Middle frontal gyrus (tissue), 1 donor: ENCODE measurements around the gene TSSK6.
A peak's percentile ranks its signal among the peaks of the same experiment; 100 is the strongest.

ENCODE experiments used
- DNase-seq: peaks from one replicate; pipeline ENCODE4 v3.0.0-alpha.2; 2015; ENCODE audit warnings: low spot score; ENCODE audit errors: extremely low spot score

Gene TSSK6

DNA sequence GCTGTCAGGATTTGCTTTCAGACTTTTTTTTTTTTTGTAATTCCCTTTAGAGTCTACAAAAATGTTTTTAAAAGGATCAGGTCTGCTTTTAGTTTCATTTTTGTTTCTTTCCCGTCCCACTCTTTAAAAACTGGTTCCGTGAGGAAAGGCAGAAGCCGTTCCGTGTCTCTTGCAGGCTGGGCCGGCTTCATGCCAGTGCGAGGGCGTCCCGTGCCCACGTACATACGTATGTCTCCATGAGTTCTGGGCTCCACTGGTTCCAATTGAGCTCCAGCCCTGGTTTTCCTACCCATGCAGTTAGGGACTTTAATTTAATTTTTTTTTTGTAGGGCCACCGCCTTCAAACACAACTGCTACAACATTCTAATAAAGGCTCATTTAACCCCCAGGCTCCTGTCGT, 8.8 kb downstream of the TSSK6 start:
- DNase-seq = no peak

GRCh38 chr19:19505669-19506326, 9.6 kb downstream of the TSSK6 start:
- DNase-seq = no peak

GRCh38 chr19:19504754-19505668, 10.3 kb downstream of the TSSK6 start:
- DNase-seq = no peak

- no peak for DNase-seq
Observed at GRCh38 chr19:19502808-19503602, 12.3 kb downstream of the TSSK6 start.

- no peak for DNase-seq
Observed at GRCh38 chr19:19502281-19502680, 13.1 kb downstream of the TSSK6 start.

DNA sequence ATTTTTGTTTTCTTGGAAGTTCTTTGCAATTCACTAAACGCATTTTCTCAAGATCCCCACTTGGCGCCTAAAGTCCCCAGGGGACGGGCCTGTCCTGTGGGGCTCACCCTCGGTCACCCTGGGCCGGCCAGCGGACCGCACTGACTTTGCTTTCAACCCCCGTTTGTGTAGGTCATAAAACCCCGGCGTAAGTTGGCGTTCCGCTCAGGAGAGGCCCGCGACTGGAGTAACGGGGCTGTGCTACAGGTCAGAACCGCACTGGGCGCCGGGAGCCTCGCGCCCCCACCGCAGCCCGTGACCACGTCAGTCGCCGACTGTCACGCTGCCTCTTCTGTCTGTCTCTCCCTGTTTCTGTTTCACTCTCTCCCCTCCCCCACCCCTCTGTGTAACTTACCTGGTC, 13.6 kb downstream of the TSSK6 start:
- no peak for DNase-seq

DNA sequence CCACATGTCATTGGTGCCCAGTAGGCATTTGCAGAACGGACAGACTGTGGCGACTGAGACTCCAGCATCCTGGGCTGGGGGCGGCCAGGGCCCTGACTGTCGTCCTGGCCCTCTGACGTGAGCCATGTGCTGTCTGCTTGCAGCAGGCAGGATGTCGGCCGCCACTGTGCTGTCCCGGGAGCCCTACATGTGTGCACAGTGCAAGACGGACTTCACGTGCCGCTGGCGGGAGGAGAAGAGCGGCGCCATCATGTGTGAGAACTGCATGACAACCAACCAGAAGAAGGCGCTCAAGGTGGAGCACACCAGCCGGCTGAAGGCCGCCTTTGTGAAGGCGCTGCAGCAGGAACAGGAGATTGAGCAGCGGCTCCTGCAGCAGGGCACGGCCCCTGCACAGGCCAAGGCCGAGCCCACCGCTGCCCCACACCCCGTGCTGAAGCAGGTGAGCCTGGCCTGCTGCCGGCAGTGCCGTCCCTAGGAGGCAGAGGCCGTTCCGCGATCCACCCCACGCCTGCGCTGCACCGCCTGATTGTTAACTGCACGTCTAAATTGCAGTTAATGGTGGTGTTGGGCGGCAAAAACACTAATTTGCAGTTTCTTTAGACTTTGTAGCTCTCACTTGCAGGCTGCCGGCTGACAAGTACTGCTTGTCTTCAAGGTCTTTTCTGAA, 14.2 kb downstream of the TSSK6 start:
- DNase-seq = no peak

DNA sequence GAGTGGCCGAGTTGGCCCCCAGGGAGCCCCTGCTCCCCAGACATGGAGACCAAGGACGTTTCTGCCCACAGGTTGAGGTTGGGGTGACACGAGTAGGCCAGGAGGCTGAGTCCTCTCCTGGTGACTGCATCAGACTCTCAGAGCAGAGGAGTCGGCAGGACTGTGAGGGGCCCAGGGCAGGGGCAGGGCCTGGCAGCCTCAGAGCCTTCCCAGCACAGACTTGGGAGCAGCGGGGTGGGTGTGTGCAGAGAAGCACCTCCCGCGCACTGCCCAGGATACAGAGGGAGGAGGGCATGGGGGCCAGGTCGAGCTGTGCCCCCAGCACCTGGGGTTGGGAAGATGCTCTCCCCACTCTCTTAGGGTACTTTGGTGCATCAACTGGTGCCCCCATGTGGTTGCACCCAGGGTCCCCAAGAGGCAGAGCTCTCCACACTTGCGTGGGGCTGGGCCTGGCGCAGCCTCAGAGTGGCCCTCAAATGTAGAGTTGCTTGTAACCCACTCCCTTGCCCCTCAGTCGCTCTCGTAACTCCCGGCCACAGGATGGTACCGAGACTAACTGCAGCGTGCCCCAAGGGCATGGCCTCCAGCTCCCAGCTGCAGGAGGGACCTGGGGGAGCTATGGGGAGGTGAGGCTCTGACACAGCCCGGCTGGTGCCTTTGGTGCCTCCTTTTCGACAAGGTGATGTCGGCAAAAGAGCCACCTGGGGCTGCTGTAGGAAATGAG, 15.9 kb downstream of the TSSK6 start:
- no peak for DNase-seq

GRCh38 chr19:19498255-19498991, 16.9 kb downstream of the TSSK6 start:
- DNase-seq = no peak

GRCh38 chr19:19495614-19496603, 19.4 kb downstream of the TSSK6 start:
- DNase-seq = no peak

DNA sequence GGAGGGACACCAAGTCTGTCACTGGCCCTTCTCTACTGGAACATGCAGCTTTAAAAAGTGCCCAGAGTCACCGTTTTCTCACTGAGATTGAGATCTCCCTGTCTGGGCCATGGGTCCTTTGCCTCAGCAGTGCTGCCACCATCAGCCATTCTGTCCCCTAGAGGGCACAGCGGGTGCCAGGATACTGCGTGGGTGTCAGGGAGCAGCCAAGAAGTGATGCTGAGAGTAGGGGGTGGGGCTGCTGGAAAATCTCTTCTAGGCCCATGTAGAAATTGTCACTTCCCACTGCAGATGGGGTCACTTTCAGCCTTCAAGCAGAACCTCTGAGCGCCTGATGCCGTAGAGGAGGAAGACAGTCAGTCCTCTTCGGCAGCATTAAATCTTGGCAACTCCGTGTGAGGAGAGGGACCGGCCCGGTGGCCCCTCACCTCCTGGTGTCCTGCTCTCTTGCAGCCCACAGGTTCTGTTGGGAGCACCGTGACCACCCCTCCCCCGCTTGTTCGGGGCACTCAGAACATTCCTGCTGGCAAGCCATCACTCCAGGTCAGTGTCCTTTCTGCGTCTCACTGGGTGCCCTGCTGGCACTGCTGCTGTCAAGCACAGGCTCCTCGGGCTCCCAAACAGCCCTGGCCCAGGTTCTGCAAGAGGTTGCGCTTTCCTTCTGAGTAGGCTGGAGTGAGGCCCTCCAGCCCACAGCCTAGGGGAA, 21.4 kb downstream of the TSSK6 start:
- no peak for DNase-seq

DNA sequence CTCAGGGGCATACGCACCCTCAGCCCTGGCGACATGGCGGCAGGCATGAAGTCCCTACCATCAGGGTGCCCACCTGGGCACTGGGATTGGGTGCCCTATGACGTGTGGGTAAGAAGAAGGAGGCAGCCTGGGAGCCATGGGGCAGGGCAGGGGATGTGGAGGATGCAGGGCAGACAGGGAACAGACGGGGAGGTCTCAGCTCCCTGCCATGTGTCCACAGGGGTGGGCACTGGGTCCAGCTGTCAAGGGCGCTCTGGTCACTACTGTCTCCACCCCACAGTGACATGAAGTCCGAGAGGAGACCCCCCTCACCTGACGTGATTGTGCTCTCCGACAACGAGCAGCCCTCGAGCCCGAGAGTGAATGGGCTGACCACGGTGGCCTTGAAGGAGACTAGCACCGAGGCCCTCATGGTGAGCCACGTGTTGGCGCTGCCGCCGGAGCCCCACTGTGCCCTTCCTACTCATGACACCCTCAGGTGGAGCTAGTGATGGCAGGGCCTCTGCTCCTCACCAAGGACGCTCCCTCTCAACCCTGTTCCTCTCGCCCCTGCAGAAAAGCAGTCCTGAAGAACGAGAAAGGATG, 23.2 kb downstream of the TSSK6 start:
- no peak for DNase-seq

- DNase-seq = no peak
Observed at GRCh38 chr19:19491321-19492025, 23.9 kb downstream of the TSSK6 start.

DNA sequence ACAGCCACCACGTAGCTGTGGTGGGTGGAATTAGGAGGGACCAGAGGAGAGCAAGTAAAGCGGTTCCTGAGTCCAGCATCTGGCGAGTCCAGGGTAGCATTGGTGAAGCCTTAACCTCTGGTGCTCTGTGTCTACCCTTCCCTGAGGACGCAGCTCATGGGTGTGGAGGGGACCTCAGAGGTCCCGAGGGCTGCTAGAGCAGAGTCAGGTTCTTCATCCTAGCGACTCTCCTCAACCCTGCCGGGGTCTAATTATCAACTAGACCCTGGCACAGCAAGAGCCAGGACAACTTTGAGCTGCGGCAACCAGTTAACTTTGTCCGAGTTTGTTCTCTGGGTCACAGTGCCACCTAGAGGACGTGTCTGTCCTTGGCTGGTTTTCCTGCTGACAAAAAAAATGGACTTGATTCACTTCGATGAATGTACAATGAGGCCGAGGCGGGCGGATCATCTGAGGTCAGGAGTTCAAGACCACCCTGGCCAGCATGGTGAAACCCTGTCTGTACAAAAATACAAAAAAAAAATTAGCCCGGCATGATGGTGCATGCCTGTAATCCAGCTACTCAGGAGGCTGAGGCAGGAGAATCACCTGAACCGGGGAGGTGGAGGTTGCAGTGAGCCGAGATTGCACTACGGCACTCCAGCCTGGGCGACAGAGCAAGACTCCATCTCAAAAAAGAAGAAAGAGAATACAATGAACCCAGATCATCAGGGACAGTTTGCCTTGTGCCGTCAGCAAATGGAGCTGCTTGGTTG, 25.0 kb downstream of the TSSK6 start:
- DNase-seq = peak; percentile 82

GRCh38 chr19:19489804-19490204, 25.5 kb downstream of the TSSK6 start:
- no peak for DNase-seq
